ENCODE data around the gene IQCK.
"Not testable (repeated sequence)": the region's sequence is repeated elsewhere in the genome, so short reads cannot be mapped to it uniquely, and the experiment has no call there.

Gene IQCK

DNA sequence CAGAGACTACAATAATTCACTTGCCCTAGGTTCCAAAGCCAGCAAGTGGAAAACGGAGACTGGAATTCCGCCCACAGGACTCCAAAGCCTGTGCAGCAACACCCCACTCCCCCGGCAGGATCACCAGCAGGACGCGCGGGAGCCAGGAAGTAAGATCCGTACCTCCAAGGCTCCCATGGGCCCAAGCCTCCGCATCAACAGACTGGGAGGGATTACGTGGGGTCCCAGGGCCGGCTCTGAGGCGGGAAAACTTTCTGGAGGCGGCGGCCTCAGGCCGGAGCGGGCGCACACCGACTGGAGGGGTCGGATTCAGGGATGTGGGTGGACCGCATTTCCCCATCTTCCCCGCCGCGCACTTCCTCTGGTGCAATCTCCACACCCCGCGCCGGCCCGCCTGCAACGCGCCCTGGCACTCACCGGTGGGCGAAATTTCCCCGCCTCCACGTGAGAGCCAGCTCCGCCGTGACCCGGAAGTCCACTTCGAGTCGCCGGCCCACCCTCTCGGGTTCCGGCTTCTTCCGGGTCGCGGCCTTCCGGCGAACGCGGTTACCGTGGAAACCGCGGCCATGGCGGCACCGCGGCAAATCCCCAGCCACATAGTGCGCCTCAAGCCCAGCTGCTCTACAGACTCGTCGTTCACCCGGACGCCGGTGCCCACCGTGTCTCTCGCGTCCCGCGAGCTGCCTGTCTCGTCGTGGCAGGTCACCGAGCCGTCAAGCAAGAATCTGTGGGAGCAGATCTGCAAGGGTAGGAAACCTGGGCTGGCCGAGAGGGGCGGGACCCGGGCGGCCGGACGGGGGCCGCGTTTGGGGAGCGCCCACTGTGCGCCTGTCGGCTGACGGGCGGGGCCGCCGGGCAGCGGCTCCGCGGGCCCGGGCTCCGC is at the start of gene IQCK, which contains the start of gene KNOP1:
Gene IQCK, plus strand, starts transcription at position 531 of the 883 bp plus-strand sequence. Its CDS starts 36 bp downstream, at position 567.
Gene KNOP1, minus strand, starts transcription at position 487 of the 883 bp plus-strand sequence. CDS start 3,192 bp downstream, outside the sequence.
- DNase-seq, result peak; percentile 20 to 28

- no peak for DNase-seq
Measured at GRCh38 chr16:19672378-19672777, 45.7 kb upstream of the IQCK start.

- DNase-seq, result no peak
Measured at GRCh38 chr16:19674485-19674884, 43.6 kb upstream of the IQCK start.

GRCh38 chr16:19677402-19677801 is 40.7 kb upstream of the IQCK start:
- DNase-seq, result no peak

GRCh38 chr16:19678804-19679203 is 39.3 kb upstream of the IQCK start:
- no peak for DNase-seq

DNA sequence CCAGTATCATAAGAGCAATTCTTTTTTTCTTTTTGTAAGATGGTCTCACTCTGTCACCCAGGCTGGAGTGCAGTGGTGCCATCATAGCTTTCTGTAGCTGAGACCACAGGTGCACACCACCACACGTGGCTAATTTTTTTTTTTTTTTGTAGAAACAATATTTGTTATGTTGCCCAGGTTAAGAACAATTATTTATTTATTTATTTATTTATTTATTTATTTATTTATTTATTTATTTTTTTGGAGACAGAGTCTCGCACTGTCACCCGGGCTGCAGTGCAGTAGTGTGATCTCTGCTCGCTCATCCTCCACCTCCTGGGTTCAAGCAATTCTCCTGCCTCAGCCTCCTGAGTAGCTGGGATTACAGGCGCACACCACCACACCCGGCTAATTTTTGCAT is 38.8 kb upstream of the IQCK start:
- not testable (repeated sequence) for DNase-seq

- DNase-seq, result no peak
Measured at GRCh38 chr16:19680881-19681340, 37.2 kb upstream of the IQCK start.

DNA sequence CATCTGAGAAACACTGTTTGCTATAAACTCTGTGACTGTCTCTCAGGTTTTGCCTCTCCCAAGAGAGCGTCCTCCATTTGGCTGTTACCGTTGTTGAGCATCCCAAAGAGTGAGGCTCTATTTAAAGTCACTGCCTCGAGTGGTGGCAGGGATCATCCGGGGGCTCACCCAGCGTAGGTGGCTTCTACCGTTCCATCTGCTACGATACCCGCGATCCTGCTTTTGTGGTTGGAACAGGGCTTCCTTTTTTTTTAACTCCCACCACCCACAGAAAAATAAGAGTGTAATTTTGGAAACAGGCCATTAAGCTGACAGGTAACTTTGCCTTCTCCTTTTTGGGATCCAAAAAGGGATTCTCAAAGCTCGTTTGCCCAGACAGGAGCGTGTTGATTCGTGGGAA is 36.4 kb upstream of the IQCK start:
- DNase-seq, result no peak

GRCh38 chr16:19683453-19684236 is 34.4 kb upstream of the IQCK start:
- DNase-seq, result no peak

- no peak for DNase-seq
Measured at GRCh38 chr16:19685176-19685575, 32.9 kb upstream of the IQCK start.

- DNase-seq, result no peak
Measured at GRCh38 chr16:19687279-19687678, 30.8 kb upstream of the IQCK start.

- no peak for DNase-seq
Measured at GRCh38 chr16:19688396-19689024, 29.6 kb upstream of the IQCK start.

DNA sequence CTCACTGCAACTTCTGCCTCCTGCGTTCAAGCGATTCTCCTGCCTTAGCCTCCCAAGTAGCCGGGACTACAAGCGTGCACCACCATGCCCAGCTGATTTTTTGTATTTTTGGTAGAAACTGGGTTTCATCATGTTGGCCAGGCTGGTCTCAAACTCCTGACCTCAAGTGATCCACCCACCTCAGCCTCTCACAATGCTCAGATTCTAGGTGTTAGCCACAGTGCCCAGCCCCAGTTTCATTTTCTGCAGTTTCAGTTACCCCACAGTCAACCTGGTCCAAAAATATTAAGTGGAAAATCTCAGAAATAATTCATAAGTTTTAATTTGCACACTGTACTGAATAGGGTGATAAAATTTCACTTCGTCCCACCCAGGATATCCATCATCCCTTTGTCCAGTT is 28.7 kb upstream of the IQCK start:
- DNase-seq, result no peak

DNA sequence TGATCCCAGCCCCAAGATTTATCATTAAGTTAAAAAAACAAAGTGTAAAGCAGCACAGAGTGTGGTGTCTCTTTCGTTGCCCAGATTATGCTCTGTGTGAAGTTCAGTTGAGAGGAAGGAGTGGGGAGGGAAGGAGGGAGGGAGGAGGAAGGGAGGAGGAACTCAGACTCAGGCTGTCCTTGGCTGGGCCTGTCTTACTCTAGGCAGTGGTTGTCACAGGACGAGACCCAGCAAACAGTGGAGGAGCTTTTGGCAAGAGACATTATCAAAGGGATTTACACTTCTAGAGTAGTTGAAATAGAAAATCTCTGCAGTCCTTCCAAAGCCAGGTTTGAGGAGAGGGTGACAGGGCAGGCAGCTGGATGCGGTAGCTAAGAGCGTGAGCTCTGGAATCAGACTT is 27.9 kb upstream of the IQCK start:
- no peak for DNase-seq

DNA sequence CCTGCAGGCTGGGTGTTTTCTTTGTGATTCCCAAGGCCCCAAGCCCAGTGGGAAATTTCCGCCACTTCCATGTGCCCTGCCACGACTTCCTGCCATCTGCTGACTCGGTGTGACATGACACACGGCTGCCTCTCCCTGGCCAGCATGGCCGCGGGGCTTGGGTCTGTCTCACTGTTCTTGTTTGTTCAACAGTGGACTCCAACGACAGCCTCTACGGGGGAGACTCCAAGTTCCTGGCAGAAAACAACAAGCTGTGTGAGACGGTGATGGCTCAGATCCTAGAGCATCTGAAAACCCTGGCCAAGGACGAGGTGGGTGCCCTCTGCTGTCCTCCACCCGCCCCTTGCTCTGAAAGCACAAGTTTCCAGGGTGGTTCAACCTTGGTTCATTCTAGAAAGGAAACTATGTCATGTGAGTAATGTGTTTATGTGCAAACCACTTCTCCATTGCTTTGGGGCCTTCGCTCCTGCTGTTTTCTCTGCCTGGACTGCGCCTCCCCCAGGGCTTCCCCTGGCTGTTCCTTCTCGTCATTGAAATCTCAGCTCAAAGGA is 26.8 kb upstream of the IQCK start:
- no peak for DNase-seq

GRCh38 chr16:19694989-19695388 is 23.1 kb upstream of the IQCK start:
- no peak for DNase-seq

- peak in 1 of 2 experiments; percentile 7 for DNase-seq
Measured at GRCh38 chr16:19696328-19696727, 21.7 kb upstream of the IQCK start.

DNA sequence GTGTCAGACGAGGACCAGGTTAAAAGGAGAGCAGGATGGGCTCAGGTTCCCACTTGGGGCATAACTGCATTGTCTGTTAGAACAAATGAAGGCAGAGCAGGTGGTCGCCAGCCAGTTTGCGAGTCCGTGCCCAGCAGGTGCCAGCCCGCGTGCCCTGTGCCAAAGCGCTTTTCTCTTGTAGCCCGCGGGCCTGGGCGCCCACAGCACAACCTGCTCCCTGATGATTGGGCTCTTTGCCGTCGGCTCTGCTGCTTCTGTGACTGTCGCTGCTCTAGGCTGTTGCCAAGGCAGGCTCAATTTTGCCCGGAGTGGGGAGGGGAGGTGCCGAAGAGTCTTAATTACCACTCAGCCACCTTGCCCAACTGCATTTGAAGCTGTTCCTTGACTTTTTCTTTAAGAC is 21.1 kb upstream of the IQCK start:
- DNase-seq, result no peak

DNA sequence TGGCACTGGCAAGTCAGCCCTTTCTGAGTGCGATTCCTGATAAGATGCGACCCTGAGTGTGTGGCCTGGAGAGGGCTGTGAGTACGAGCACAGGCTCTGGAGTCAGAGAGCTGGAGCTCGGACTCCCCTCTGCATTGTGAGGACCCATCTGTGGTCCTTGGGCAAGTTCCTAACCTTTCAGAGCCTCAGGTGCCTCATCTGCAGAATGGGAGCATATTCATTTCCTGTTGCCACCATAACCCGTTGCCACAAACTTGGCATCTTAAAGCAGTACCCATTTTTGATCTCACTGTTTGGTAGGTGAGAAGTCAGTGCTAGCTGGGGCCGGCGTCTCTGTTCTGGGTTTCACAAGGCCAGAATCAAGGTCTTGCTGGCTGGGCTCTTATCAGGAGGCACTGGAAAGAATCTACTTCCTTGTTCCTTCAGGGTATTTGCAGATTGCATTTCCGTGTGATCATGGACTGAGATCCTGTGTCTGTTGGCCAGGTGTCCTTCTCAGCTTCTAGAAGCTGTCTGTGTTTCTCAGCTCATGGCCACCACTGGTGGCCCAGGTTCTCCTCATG is 20.2 kb upstream of the IQCK start:
- no peak for DNase-seq

GRCh38 chr16:19698480-19699465 is 19.3 kb upstream of the IQCK start:
- DNase-seq, result no peak

GRCh38 chr16:19699472-19699871 is 18.6 kb upstream of the IQCK start:
- no peak for DNase-seq

Measured in NCI-H187 (cell line).